HG03575 (cell line): ENCODE data around the gene MAP3K7.

Experiments used
- ATAC-seq: cut with Tn5 transposase; IDR thresholded peaks from one replicate; pipeline ENCODE4 v1.9.1; 2021; ENCODE audit not compliant: unreplicated experiment, insufficient number of reproducible peaks, low FRiP score; ENCODE audit errors: extremely low read depth

Gene MAP3K7

DNA sequence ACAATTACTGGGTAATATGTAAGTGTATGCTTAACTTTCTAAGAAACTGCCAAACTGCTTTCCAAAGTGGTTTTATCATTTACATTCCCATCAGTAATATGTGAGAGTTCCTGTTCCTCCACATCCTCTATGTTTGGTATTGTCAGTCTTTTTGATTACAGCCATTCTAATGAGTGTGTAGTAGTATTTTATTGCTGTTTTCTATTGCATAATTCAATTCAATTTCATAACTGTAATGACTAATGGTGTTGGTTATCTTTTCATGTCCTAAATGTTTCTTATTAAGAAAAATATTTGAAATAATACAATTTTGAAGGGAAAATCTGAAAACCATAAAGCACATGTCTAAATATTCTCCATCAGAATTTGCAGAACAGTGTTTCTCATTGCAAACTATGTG is 119.3 kb downstream of the MAP3K7 start:
- no peak for ATAC-seq

DNA sequence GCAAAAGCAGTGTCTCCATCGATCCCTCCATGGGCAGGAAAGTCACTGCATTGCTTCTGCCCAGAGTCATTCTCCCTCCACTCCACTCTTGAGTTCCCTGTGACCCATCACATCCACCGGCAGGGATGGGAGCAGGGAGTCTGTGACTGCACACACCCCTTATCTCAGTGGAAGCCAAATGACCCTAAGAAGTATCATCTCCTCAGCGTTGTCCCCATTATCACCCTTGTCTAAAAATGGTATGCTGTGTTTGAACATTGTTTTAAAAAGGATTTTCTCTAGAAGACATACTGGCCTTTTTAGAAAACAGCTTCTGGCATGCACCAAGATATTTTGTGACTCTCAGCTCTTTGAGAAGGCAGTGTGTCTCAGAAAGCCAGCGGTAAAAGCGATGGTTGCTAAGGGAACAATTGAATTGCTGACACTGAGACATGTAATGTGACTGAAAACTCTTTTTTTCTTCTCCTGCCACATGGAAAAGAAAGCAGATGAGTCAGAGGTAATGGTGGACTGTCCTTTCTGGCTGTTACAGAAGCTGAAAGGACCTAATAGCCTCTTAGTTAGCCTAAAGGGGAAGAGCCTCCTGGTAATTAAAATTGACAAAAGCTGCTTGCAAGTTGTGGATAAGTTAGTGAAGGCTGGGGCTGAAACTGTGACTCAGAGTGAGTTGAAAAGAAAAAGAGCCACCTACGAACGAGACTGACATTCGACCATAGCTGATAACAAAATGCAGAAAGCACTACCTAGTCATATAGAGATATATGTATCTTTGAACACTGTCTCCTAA is 120.5 kb downstream of the MAP3K7 start:
- ATAC-seq, result no peak

DNA sequence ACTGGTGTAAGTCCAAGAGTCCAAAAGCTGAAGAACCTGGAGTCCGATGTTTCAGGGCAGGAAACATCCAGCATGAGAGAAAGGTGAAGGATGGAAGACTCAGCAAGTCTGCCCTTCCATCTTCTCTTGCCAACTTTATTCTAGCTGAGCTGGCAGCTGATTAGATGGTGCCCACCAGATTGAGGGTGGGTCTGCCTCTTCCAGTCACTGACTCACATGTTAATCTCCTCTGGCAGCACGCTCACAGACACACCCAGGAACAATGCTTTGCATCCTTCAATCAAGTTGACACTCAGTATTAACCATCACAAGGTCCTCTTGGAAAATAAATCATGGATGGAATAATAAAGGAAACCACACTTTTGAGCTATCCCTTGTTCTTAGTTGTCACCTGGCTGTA is 121.2 kb downstream of the MAP3K7 start:
- no peak for ATAC-seq

DNA sequence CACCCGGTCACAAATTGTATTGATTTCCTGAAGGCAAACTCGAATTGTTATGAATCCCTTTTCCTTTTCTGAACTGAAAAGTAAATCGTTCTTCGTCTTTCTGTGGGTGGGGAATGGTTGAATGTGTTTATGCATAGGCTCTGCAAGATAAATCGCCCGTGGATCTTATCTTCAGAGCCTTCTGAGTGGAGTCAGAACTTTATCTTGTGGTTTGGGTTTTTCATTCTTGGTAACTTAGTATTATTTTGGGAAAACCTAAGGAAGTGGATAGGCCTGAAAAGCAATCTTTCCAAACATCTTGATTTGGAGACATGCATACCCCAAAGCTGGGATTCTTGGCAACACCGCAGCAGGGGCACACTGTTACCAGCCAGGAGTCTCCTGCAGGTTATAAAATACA is 122.4 kb downstream of the MAP3K7 start:
- no peak for ATAC-seq

DNA sequence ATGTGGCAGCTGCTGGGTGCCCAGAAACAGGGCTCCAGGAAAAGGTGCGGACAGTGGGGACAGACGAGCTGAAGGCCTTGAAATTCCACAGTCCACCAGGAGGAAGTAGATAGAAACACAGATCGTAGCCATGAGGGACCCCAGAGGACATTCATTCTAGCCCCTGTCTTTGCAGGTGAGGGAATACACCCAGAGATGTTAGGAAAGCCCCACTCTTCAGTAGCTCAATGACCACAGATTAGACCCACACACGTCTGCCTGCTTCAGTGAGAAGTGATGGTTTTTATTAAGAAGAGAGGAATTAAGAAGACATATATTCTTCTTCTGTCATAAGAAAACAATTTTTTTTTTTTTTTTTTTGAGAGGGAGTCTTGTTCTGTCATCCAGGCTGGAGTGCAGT is 123.0 kb downstream of the MAP3K7 start:
- no peak for ATAC-seq
